ENCODE data around the gene MITF. TPM values are rescaled to one million over a fixed set of nuclear protein-coding genes. Genes with fewer than 3 reads are reported as not detected.

The MITF gene
- total and polyA plus RNA-seq, 3 donors from 2014 or later: 5.5 to 9.0 (median 5.8) TPM

DNA sequence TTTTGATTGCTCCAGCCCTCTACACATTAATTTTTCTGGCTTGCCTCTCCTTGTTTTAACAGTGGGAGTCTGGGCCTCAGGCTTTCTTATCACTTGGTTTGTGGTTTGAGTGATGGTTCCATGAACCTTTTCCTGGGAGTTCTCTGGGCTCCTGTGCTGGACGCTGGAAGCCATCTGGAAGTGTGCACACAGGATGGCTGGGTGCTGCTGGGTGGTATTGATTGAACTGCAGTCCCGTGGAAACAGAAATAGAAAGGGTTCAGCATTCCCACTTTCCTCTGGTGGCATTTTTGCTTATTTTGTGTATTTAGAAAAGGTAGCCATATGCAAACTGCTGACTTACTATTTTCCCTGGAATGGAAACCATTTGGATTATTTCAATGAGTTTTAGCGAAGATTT lies 25.6 kb downstream of the MITF start:
- no peaks in the 10 kb centered on the region for H3K27me3 ChIP-seq
- DNase-seq: no peak
- no peaks in the 10 kb centered on the region for H3K36me3 ChIP-seq (ENCODE audit: low read depth, missing control alignments)
- WGBS, 2 donors: 53 to 70% methylated on average over 3 of the region's 3 CpGs
- no peak overlapping the region for H3K4me3 ChIP-seq
- H3K4me1 ChIP-seq: no peaks in the 10 kb centered on the region
- TF ChIP-seq, protein P1, sequence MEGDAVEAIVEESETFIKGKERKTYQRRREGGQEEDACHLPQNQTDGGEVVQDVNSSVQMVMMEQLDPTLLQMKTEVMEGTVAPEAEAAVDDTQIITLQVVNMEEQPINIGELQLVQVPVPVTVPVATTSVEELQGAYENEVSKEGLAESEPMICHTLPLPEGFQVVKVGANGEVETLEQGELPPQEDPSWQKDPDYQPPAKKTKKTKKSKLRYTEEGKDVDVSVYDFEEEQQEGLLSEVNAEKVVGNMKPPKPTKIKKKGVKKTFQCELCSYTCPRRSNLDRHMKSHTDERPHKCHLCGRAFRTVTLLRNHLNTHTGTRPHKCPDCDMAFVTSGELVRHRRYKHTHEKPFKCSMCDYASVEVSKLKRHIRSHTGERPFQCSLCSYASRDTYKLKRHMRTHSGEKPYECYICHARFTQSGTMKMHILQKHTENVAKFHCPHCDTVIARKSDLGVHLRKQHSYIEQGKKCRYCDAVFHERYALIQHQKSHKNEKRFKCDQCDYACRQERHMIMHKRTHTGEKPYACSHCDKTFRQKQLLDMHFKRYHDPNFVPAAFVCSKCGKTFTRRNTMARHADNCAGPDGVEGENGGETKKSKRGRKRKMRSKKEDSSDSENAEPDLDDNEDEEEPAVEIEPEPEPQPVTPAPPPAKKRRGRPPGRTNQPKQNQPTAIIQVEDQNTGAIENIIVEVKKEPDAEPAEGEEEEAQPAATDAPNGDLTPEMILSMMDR (IDR thresholded peaks at IDR 0.05): no peak
- no peak for TF ChIP-seq POLR2A (IDR thresholded peaks at IDR 0.05)
- peak overlapping the region in 1 of 2 donors; percentile 68 for H3K27ac ChIP-seq
- H3K9me3 ChIP-seq: no peaks in the 10 kb centered on the region
- intact Hi-C loops (cut with DNase I; ENCODE audit: low total_unique reads): no loop called here

- Histone ChIP-seq H3K27me3 (no peaks in the 10 kb centered on the region), H3K4me1 (no peaks in the 10 kb centered on the region), H3K4me3 (no peak overlapping the region), H3K27ac (no peak overlapping the region), H3K36me3 (ENCODE audit: low read depth, missing control alignments) (no peaks in the 10 kb centered on the region), H3K9me3 (no peaks in the 10 kb centered on the region)
- TF ChIP-seq POLR2A (IDR thresholded peaks at IDR 0.05): no peak
- TF ChIP-seq, protein P1 (IDR thresholded peaks at IDR 0.05): no peak
- DNase-seq: no peak
- intact Hi-C loops (cut with DNase I; ENCODE audit: low total_unique reads): no loop called here
- WGBS, 2 donors: 77 to 99% methylated on average over 3 of the region's 3 CpGs
These were observed 27.4 kb downstream of the MITF start for GRCh38 chr3:69766638-69767037.

GRCh38 chr3:69767571-69767970 lies 28.3 kb downstream of the MITF start:
- Histone ChIP-seq H3K9me3 (no peaks in the 10 kb centered on the region), H3K27ac (no peak overlapping the region), H3K4me3 (no peak overlapping the region), H3K27me3 (no peaks in the 10 kb centered on the region), H3K36me3 (ENCODE audit: low read depth, missing control alignments) (no peaks in the 10 kb centered on the region), H3K4me1 (no peaks in the 10 kb centered on the region)
- WGBS, 2 donors: 49 to 64% methylated on average over 5 of the region's 5 CpGs
- TF ChIP-seq, protein P1 (IDR thresholded peaks at IDR 0.05): no peak
- TF ChIP-seq POLR2A (IDR thresholded peaks at IDR 0.05): no peak
- intact Hi-C loops (cut with DNase I; ENCODE audit: low total_unique reads): no loop called here
- DNase-seq: peak; percentile 67

DNA sequence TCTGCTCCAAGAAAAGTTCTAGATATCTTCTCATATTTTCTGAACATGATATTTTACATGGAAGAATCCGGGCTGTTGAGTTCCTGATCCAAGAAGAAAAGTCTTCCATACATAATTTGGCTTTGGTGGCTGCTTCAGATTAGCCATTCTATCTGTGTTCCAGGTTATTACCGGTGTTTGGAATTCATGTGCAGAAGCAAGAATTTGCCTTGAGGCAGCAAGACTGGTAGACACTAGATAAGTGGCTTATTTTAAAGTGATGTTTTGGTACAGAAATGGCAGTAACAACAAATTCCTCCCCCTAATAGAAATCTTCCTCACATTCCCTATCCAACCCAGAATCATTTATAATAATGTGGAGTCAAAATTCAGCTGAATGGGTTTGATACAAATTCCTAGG lies 29.2 kb downstream of the MITF start:
- Histone ChIP-seq H3K9me3 (no peaks in the 10 kb centered on the region), H3K4me3 (no peak overlapping the region), H3K27ac (no peak overlapping the region), H3K4me1 (no peaks in the 10 kb centered on the region), H3K36me3 (ENCODE audit: low read depth, missing control alignments) (no peaks in the 10 kb centered on the region), H3K27me3 (no peaks in the 10 kb centered on the region)
- 77 to 82% methylated on average over 2 of the region's 2 CpGs for WGBS, 2 donors
- intact Hi-C loops (cut with DNase I; ENCODE audit: low total_unique reads): no loop called here
- no peak for TF ChIP-seq POLR2A (IDR thresholded peaks at IDR 0.05)
- TF ChIP-seq, protein P1 (IDR thresholded peaks at IDR 0.05): no peak
- DNase-seq: no peak

DNA sequence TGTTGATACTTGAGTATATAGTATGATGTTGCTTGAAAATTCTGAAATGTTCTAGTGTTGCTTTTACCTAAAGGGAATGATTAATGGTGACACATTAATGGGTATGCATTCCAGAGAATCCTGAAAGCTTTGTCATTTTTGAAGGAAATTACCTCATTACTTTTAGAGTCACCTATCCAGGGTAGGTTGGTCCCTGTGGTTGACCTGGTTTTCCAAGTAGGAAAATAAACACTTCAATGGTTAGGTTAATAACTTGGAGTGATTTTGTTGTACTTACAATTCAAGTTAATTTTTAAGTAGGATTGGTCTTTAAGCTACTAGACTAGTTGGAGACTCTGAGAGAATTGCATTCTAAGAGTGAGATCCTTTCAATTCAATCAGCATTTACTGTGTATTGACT lies 31.0 kb downstream of the MITF start:
- Histone ChIP-seq H3K9me3 (no peaks in the 10 kb centered on the region), H3K4me1 (no peaks in the 10 kb centered on the region), H3K27ac (no peak overlapping the region), H3K4me3 (no peak overlapping the region), H3K27me3 (no peaks in the 10 kb centered on the region), H3K36me3 (ENCODE audit: low read depth, missing control alignments) (no peaks in the 10 kb centered on the region)
- no peak for DNase-seq
- intact Hi-C loops (cut with DNase I; ENCODE audit: low total_unique reads): no loop called here
- TF ChIP-seq POLR2A (IDR thresholded peaks at IDR 0.05): no peak
- TF ChIP-seq, protein P1 (IDR thresholded peaks at IDR 0.05): no peak
